GM23338 (cell line): ENCODE results near the gene PPP1R12A. TPM values are rescaled to one million over a fixed set of nuclear protein-coding genes. Genes with fewer than 3 reads are reported as not detected.

Experiments used
- CREB1 ChIP-seq: fragments of 250-450 bp; sonication (Bioruptor Pico); IDR thresholded peaks from 2 replicates; pipeline ENCODE4 v1.5.0; 2020; ENCODE audit warnings: low read depth, mild to moderate bottlenecking, moderate library complexity
- EZH2 ChIP-seq: fragments of 200-600 bp; sonication (generic); IDR thresholded peaks from one replicate; pipeline ENCODE4 v1.8.0; 2017; ENCODE audit warnings: antibody characterized with exemption, mild to moderate bottlenecking, low read depth; ENCODE audit not compliant: unreplicated experiment
- EZH2phosphoT487 ChIP-seq: fragments of 200-600 bp; sonication (generic); IDR thresholded peaks from one replicate; pipeline ENCODE4 v1.8.1; 2018; ENCODE audit warnings: antibody characterized with exemption; ENCODE audit not compliant: unreplicated experiment
- NANOG ChIP-seq: IDR thresholded peaks from 2 replicates; pipeline ENCODE4 v1.6.1; 2016; ENCODE audit warnings: antibody characterized with exemption, borderline replicate concordance
- POLR2AphosphoS5 ChIP-seq: IDR thresholded peaks from 2 replicates; pipeline ENCODE4 v1.6.1; 2016; ENCODE audit warnings: antibody characterized with exemption, low read depth
- ZNF114 ChIP-seq: fragments of 250-450 bp; sonication (Bioruptor Pico); IDR thresholded peaks from 2 replicates; pipeline ENCODE4 v1.5.0; 2020; ENCODE audit warnings: mild to moderate bottlenecking, moderate library complexity
- ZNF331 ChIP-seq: fragments of 250-450 bp; sonication (Bioruptor Pico); IDR thresholded peaks from 2 replicates; pipeline ENCODE4 v1.5.0; 2020; ENCODE audit warnings: low read depth, mild to moderate bottlenecking, moderate library complexity
- polyA plus RNA-seq: library from polyadenylated mRNA; unstranded; fragments of >200 nt; fragmentation: Nextera tagmentation; extraction: Ambion mirVana; gene quantifications from 2 replicates; pipeline ENCODE4 v1.2.1, GENCODE V29; 2016
- total RNA-seq: library from RNA; depleted of rRNA; stranded (reverse); fragments of >200 nt; shearing (Covaris generic); gene quantifications from 2 replicates; pipeline ENCODE4 v1.2.3, GENCODE V29; 2014
- TF ChIP-seq, protein P1 (sequence below): fragments of 250-450 bp; sonication (Bioruptor Pico); IDR thresholded peaks from 2 replicates; pipeline ENCODE4 v1.5.0; 2020; ENCODE audit warnings: mild to moderate bottlenecking, moderate library complexity
- TF ChIP-seq, protein P2 (sequence below): IDR thresholded peaks from 2 replicates; pipeline ENCODE4 v1.6.1; 2016; ENCODE audit warnings: antibody characterized with exemption
- TF ChIP-seq, protein P3 (sequence below): IDR thresholded peaks from one replicate; pipeline ENCODE4 v1.6.1; 2018; ENCODE audit warnings: antibody characterized with exemption; ENCODE audit not compliant: unreplicated experiment

The PPP1R12A gene
- total and polyA plus RNA-seq, 2 experiments from 2014 or later: 91.6 to 146 TPM

DNA sequence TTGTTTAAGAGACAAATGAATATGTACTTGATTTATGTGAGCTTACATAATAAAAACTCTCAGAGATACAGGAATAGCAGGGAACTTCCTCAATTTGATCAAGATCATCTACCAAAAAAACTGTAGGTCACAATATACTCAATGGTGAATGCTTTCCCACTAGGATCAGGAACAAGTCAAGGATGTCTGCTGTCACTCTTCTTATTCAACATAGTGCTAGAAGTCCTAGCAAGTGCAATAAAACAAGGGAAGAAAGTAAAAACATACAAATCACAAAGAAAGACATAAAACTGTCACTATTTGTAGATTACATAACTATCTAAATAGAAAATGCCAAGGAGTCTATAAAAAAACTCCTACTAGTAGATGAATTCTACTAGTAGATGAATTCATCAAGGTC, 202.3 kb downstream of the PPP1R12A start (continued):
- TF ChIP-seq, protein P1, sequence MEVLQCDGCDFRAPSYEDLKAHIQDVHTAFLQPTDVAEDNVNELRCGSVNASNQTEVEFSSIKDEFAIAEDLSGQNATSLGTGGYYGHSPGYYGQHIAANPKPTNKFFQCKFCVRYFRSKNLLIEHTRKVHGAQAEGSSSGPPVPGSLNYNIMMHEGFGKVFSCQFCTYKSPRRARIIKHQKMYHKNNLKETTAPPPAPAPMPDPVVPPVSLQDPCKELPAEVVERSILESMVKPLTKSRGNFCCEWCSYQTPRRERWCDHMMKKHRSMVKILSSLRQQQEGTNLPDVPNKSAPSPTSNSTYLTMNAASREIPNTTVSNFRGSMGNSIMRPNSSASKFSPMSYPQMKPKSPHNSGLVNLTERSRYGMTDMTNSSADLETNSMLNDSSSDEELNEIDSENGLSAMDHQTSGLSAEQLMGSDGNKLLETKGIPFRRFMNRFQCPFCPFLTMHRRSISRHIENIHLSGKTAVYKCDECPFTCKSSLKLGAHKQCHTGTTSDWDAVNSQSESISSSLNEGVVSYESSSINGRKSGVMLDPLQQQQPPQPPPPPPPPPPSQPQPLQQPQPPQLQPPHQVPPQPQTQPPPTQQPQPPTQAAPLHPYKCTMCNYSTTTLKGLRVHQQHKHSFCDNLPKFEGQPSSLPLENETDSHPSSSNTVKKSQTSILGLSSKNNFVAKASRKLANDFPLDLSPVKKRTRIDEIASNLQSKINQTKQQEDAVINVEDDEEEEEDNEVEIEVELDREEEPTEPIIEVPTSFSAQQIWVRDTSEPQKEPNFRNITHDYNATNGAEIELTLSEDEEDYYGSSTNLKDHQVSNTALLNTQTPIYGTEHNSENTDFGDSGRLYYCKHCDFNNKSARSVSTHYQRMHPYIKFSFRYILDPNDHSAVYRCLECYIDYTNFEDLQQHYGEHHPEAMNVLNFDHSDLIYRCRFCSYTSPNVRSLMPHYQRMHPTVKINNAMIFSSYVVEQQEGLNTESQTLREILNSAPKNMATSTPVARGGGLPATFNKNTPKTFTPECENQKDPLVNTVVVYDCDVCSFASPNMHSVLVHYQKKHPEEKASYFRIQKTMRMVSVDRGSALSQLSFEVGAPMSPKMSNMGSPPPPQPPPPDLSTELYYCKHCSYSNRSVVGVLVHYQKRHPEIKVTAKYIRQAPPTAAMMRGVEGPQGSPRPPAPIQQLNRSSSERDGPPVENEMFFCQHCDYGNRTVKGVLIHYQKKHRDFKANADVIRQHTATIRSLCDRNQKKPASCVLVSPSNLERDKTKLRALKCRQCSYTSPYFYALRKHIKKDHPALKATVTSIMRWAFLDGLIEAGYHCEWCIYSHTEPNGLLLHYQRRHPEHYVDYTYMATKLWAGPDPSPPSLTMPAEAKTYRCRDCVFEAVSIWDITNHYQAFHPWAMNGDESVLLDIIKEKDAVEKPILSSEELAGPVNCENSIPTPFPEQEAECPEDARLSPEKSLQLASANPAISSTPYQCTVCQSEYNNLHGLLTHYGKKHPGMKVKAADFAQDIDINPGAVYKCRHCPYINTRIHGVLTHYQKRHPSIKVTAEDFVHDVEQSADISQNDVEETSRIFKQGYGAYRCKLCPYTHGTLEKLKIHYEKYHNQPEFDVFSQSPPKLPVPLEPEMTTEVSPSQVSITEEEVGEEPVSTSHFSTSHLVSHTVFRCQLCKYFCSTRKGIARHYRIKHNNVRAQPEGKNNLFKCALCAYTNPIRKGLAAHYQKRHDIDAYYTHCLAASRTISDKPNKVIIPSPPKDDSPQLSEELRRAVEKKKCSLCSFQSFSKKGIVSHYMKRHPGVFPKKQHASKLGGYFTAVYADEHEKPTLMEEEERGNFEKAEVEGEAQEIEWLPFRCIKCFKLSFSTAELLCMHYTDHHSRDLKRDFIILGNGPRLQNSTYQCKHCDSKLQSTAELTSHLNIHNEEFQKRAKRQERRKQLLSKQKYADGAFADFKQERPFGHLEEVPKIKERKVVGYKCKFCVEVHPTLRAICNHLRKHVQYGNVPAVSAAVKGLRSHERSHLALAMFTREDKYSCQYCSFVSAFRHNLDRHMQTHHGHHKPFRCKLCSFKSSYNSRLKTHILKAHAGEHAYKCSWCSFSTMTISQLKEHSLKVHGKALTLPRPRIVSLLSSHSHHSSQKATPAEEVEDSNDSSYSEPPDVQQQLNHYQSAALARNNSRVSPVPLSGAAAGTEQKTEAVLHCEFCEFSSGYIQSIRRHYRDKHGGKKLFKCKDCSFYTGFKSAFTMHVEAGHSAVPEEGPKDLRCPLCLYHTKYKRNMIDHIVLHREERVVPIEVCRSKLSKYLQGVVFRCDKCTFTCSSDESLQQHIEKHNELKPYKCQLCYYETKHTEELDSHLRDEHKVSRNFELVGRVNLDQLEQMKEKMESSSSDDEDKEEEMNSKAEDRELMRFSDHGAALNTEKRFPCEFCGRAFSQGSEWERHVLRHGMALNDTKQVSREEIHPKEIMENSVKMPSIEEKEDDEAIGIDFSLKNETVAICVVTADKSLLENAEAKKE (CRISPR knock-in tag): no peak
- TF ChIP-seq, protein P2, sequence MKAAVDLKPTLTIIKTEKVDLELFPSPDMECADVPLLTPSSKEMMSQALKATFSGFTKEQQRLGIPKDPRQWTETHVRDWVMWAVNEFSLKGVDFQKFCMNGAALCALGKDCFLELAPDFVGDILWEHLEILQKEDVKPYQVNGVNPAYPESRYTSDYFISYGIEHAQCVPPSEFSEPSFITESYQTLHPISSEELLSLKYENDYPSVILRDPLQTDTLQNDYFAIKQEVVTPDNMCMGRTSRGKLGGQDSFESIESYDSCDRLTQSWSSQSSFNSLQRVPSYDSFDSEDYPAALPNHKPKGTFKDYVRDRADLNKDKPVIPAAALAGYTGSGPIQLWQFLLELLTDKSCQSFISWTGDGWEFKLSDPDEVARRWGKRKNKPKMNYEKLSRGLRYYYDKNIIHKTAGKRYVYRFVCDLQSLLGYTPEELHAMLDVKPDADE: no peak
- TF ChIP-seq POLR2AphosphoS5 (no peak), CREB1 (CRISPR knock-in tag) (no peak), ZNF114 (CRISPR knock-in tag) (no peak), EZH2 (no peak), EZH2phosphoT487 (no peak), ZNF331 (no peak), NANOG (no peak)
- TF ChIP-seq, protein P3, sequence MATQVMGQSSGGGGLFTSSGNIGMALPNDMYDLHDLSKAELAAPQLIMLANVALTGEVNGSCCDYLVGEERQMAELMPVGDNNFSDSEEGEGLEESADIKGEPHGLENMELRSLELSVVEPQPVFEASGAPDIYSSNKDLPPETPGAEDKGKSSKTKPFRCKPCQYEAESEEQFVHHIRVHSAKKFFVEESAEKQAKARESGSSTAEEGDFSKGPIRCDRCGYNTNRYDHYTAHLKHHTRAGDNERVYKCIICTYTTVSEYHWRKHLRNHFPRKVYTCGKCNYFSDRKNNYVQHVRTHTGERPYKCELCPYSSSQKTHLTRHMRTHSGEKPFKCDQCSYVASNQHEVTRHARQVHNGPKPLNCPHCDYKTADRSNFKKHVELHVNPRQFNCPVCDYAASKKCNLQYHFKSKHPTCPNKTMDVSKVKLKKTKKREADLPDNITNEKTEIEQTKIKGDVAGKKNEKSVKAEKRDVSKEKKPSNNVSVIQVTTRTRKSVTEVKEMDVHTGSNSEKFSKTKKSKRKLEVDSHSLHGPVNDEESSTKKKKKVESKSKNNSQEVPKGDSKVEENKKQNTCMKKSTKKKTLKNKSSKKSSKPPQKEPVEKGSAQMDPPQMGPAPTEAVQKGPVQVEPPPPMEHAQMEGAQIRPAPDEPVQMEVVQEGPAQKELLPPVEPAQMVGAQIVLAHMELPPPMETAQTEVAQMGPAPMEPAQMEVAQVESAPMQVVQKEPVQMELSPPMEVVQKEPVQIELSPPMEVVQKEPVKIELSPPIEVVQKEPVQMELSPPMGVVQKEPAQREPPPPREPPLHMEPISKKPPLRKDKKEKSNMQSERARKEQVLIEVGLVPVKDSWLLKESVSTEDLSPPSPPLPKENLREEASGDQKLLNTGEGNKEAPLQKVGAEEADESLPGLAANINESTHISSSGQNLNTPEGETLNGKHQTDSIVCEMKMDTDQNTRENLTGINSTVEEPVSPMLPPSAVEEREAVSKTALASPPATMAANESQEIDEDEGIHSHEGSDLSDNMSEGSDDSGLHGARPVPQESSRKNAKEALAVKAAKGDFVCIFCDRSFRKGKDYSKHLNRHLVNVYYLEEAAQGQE: no peak
